Regular cardiac myocyte (primary cell): ENCODE results near the gene EBF4. TPM values are rescaled to one million over a fixed set of nuclear protein-coding genes. Genes with fewer than 3 reads are reported as not detected.

Experiments used
- total RNA-seq: library from RNA; depleted of rRNA; stranded (reverse); fragments of >200 nt; gene quantifications from 2 replicates; pipeline ENCODE4 v1.2.3, GENCODE V29; 2014

The EBF4 gene
- total RNA-seq = under 0.01 and 0.56 TPM in 2 replicates

GRCh38 chr20:2692036-2692885, at the start of gene EBF4:
TSS of gene EBF4 (plus strand) at chr20:2692780. CDS start at chr20:2693646, 866 bp downstream.

GRCh38 chr20:2651772-2652723, 40.5 kb upstream of the EBF4 start, which contains the start of gene NOP56:
TSS of gene NOP56 (plus strand) at chr20:2652632. CDS start at chr20:2652661, 29 bp downstream.

GRCh38 chr20:2663887-2664719, 28.5 kb upstream of the EBF4 start, which contains the start of gene IDH3B:
TSS of gene IDH3B (minus strand) at chr20:2664216. CDS start at chr20:2664188, 28 bp downstream.

GRCh38 chr20:2800521-2801285, 108.1 kb downstream of the EBF4 start, which contains the start of gene CPXM1:
TSS of gene CPXM1 (minus strand) at chr20:2800627. CDS start at chr20:2800572, 55 bp downstream.

Other genes starting within 250 kb of the EBF4 start
- 93.3 and 278 TPM in 2 replicates for gene SNRPB, start 222.0 kb upstream of the EBF4 start, total RNA-seq
- gene ZNF343, start 183.9 kb upstream of the EBF4 start, total RNA-seq = 14.4 and 15.9 TPM in 2 replicates
- gene TMC2, start 156.2 kb upstream of the EBF4 start, total RNA-seq = not detected in 2 replicates
- gene NOP56, start 40.1 kb upstream of the EBF4 start, total RNA-seq = 112 and 257 TPM in 2 replicates
- gene IDH3B, start 28.6 kb upstream of the EBF4 start, total RNA-seq = 55.2 and 84.7 TPM in 2 replicates
- 0.19 and 0.28 TPM in 2 replicates for gene CPXM1, start 107.8 kb downstream of the EBF4 start, total RNA-seq
- gene C20orf141, start 122.2 kb downstream of the EBF4 start, total RNA-seq = not detected in 2 replicates
- gene TMEM239, start 123.6 kb downstream of the EBF4 start, total RNA-seq = not detected in 2 replicates
- 22.8 and 35.8 TPM in 2 replicates for gene PCED1A, start 147.9 kb downstream of the EBF4 start, total RNA-seq
- 44.5 and 52.9 TPM in 2 replicates for gene VPS16, start 148.0 kb downstream of the EBF4 start, total RNA-seq
- 25.1 and 30.2 TPM in 2 replicates for gene PTPRA, start 180.7 kb downstream of the EBF4 start, total RNA-seq